HL-60/S4 treated with phorbol 12-myristate 13-acetate at 8.2 ng/mL for 4 days and 3 days (cell line): ENCODE measurements around the gene GLP1R.
"Not testable (repeated sequence)": the region's sequence is repeated elsewhere in the genome, so short reads cannot be mapped to it uniquely, and the experiment has no call there.

Experiments
- in situ Hi-C: fragments of 300-500 bp; cut with MboI; formaldehyde crosslinking; loops from 2 replicates; pipeline ENCODE4 v1.15.0; 2022; ENCODE audit warnings: low sequenced_read_pairs

The GLP1R gene

DNA sequence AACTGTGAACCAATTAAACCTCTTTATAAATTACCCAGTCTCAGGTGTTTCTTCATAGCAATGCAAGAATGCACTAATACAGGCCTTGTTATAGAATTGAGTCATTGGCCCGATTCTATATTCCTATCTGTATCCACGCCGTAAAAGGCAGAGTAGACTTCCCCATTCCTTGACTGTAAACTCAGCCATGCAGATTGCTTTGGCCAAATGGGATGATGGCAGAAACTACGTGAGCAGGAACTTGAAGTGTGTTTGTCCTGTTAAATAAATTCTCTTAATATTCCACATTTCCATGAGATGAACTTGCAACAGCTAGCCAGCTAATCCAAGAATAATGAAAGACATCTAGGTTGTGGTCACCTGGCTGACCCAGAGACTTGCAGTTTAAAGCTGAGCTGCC lies 70.3 kb downstream of the GLP1R start:
- in situ Hi-C loops, result no loop called here

DNA sequence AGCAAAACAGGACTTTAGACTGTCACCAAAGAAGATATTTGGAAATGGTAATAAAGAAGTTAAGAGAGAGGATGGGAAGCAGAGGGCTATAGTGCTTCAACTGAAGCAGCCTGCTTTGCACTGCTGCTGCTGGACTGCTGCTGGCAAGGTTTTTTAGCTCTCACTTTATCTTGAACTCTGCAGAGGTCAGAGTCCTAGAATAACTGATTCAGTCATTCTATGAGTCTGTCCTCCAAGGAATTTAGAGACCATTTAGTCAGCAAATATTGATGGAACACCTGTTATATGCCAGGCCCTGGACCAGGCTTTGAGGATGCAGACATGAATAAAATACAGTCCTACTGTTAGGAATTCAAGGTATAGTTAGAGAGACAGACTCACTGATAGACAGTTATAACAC lies 75.5 kb downstream of the GLP1R start:
- in situ Hi-C loops, result no loop called here

DNA sequence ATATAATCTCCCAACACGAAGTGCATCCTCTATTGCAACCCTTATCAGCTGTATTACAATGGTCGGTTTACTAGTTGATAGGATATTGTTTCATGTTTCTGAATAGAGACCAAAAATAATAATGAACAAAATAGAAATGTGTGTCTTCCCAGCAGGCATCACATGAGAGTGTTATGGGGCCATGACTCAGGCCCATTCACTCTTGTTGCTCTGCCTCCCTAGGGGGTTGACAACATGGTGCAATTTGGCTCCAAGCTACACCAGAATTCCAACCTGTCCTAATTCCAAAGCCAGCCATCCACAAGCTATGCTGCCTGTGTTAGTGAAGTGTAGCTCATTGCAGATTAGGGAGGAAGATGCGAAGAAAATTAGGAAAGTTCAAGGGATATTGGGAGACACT lies 79.5 kb downstream of the GLP1R start:
- in situ Hi-C loops, result no loop called here

DNA sequence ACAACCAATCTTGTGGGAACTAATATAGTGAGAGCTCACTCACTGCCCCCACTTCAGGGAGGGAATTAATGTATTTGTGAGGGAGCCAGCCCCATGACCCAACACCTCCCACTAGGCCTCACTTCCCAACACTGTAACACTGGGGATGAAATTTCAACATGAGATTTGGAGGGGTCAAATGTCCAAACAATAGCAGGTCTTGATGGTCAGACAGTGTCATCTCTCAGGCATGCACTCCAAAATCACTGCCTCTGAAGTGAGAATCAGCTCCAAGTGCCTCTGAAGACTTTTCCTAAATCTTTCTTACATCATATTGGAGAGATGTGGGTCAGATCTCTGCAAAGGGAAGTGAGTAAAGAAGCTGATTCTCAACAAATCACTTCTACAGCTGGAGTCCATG lies 80.3 kb downstream of the GLP1R start:
- in situ Hi-C loops, result no loop called here

DNA sequence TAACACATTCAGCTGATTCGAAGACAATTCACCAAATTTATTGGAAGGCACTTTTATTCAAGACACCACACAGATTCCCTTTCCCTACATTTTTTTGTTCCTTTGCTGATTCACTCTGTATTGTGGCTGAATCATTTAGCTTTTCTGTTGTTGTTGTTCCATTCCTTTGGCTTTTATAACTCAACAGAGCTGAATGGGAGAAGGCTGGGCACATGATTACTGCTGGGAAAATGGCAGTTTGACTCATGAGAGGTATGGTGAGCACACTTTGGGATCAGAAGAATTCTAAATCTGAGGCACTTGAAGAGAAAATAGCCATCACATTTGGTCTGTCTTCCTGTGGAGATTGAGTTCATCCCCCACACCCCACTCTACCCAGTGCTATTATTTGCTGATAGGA lies 82.1 kb downstream of the GLP1R start:
- in situ Hi-C loops, result no loop called here

DNA sequence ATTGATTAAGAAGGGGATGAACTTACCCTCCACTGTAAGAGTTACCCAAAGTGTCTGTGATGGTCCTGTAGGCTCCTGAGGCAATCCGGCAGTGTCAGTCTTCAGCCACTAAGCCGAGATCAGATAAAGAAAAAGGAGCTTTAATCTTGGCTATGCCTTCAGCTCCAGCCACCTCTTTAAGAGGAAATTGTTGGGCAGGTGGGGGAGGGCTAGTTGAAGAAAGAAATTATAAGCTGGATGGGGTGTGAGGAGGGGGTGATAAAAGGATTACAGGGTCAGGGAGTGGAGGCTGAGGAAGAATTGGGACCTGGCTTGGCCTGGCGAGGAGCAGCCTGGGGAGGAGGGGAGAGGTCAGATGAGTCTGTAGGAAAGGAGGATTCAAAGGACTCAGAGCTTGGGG lies 86.2 kb downstream of the GLP1R start:
- in situ Hi-C loops, result not testable (repeated sequence)

DNA sequence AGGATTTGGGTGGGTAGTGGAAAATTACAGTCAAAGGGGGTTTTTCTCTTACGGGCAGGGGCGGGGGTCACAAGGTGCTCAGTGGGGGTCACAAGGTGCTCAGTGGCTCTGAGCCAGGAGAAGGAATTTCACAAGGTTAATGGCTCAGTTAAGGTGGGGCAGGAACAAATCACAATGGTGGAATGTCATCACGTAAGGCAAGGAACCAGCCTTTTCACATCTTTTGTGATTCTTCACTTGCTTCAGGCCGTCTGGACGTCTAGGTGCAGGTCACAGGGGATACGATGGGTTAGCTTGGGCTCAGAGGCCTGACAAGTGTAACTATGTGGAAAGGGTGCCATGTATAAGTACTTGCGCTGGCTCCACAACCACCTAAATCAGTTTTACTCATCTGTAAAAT lies 87.6 kb downstream of the GLP1R start:
- in situ Hi-C loops, result not testable (repeated sequence)

DNA sequence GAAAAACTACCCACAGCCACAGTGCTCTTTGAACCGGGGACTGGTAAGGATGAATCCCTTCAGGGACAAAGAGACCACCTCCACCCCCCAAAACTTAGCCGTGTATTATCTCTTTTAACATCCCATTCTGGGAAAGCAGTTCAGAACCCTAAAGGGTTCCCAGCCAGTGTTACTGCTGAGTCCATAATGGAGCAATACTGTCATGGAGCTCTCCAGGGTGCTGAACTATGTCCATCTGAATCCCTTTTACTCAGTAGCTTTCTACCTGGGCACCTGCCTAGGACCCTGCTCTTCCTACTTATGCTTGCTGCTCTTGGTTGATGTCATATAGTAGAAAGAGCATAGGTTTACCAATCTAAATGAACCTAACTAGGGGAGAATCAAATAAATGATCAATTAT lies 88.7 kb downstream of the GLP1R start:
- in situ Hi-C loops, result no loop called here
